ENCODE measurements around the gene TRIM37. TPM values are rescaled to one million over a fixed set of nuclear protein-coding genes. Genes with fewer than 3 reads are reported as not detected.

TRIM37 gene
- total and polyA plus RNA-seq, 2 donors (not counting 1 experiment from before 2014, with no cell fraction given): 5.1 to 28.3 TPM

DNA sequence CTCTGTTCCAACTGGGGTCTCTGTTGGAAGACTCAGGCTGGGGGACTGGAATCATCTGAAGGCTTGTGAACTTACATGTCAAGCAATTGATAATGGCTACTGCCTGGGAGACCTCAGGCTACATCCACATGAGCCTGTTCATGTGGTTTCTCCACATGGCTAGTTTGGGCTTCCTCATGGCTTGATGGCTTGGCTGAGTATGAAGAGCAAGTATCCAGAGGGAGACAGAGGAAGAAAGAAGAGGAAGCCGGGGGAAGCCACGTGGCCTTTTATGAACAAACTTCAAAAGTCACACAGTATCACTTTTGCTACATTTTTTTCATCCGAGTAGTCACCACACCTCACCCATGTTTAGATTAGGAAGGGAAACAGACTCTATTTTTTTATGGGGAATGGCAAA lies 158.9 kb downstream of the TRIM37 start:
- Histone ChIP-seq H3K36me3 (replicated peaks in 1 of 2; ENCODE audit: control extremely low read depth in 1 of 2, control insufficient read depth in 1 of 2, extremely low read depth in 1 of 2, insufficient read depth in 2 of 2, low read length in 1 of 2) (no peaks in the 10 kb centered on the region), H3K79me2 (ENCODE audit: control insufficient read depth, insufficient read depth, low read length) (no peaks in the 10 kb centered on the region), H3K9ac (ENCODE audit: low read length) (no peak overlapping the region), H3K27ac (ENCODE audit: low read length in 2 of 2) (no peak overlapping the region), H3K4me3 (ENCODE audit: control extremely low read depth in 1 of 5, extremely low read depth in 1 of 5, insufficient read depth in 1 of 5, low read depth in 2 of 5, low read length in 4 of 5) (no peak overlapping the region), H3K9me3 (ENCODE audit: control extremely low read depth in 1 of 3, control insufficient read depth in 2 of 3, insufficient read depth in 1 of 3, low read length in 2 of 3) (peaks cover 12 to 29% (median 27%) of the 10 kb centered on the region in 3 donors), H3K4me1 (ENCODE audit: control insufficient read depth in 2 of 2, insufficient read depth in 2 of 2, low read length in 2 of 2) (peaks cover 0 to 4% of the 10 kb centered on the region in 2 donors), H3K27me3 (replicated peaks in 1 of 4; ENCODE audit: control extremely low read depth in 1 of 4, control insufficient read depth in 3 of 4, insufficient read depth in 4 of 4, low read length in 3 of 4) (no peaks in the 10 kb centered on the region), H4K20me1 (ENCODE audit: control insufficient read depth, insufficient read depth, low read length, poor library complexity, severe bottlenecking) (no peaks in the 10 kb centered on the region), H2AFZ (ENCODE audit: insufficient read depth, low read depth, low read length, poor library complexity, severe bottlenecking) (no peak overlapping the region), H3K4me2 (replicated peaks; ENCODE audit: low read depth, low read length, poor library complexity, severe bottlenecking) (no peak overlapping the region)
- WGBS (ENCODE audit: insufficient coverage): no CpG with 5 or more reads among the region's 3 CpGs
- DNase-seq (no peak), ATAC-seq (ENCODE audit: low read depth) (no peak)
- Mint-ChIP-seq H3K9me3 (ENCODE audit: insufficient read depth) (peaks cover 14% of the 10 kb centered on the region), H3K27ac (no peak overlapping the region), H3K4me1 (peaks cover 3% of the 10 kb centered on the region), H3K27me3 (no peaks in the 10 kb centered on the region), H3K4me3 (no peak overlapping the region)
- intact Hi-C loops (cut with micrococcal nuclease): no loop called here
- ChIA-PET POLR2A (no interaction called here), CTCF (no interaction called here)
- TF ChIP-seq, protein P1, sequence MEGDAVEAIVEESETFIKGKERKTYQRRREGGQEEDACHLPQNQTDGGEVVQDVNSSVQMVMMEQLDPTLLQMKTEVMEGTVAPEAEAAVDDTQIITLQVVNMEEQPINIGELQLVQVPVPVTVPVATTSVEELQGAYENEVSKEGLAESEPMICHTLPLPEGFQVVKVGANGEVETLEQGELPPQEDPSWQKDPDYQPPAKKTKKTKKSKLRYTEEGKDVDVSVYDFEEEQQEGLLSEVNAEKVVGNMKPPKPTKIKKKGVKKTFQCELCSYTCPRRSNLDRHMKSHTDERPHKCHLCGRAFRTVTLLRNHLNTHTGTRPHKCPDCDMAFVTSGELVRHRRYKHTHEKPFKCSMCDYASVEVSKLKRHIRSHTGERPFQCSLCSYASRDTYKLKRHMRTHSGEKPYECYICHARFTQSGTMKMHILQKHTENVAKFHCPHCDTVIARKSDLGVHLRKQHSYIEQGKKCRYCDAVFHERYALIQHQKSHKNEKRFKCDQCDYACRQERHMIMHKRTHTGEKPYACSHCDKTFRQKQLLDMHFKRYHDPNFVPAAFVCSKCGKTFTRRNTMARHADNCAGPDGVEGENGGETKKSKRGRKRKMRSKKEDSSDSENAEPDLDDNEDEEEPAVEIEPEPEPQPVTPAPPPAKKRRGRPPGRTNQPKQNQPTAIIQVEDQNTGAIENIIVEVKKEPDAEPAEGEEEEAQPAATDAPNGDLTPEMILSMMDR (IDR thresholded peaks at IDR 0.05): no peak
- TF ChIP-seq EZH2 (IDR thresholded peaks at IDR 0.05; ENCODE audit: borderline replicate concordance, insufficient read depth, low read depth, low read length, poor library complexity, severe bottlenecking): no peak

DNA sequence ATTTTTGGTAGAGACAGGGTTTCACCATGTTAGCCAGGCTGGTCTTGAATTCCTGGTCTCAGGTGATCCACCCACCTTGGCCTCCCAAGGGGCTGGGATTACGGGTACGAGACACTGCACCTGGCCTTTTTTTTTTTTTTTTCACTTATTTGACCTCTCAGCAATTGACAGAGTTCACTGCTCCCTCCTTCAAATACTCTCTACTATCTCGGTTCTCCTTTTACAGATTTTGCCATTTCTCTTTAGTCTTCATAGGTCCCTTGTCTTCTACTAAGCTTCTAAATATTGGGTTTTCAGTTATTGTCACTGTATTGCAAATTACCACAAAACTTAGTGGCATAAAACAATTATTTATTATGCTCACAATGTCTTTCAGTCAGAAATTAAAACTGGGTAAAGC lies 159.3 kb downstream of the TRIM37 start:
- H3K4me3 Mint-ChIP-seq: no peak overlapping the region
- WGBS (ENCODE audit: insufficient coverage): 81% methylated on average over 2 of the region's 3 CpGs
- no peak overlapping the region for H3K27ac Mint-ChIP-seq
- DNase-seq: no peak
- H3K9ac ChIP-seq (ENCODE audit: low read length): no peak overlapping the region
- peaks cover 14% of the 10 kb centered on the region for H3K9me3 Mint-ChIP-seq (ENCODE audit: insufficient read depth)
- H3K36me3 ChIP-seq (replicated peaks in 1 of 2; ENCODE audit: control extremely low read depth in 1 of 2, control insufficient read depth in 1 of 2, extremely low read depth in 1 of 2, insufficient read depth in 2 of 2, low read length in 1 of 2): no peaks in the 10 kb centered on the region
- CTCF ChIA-PET: no interaction called here
- no peak overlapping the region for H3K4me3 ChIP-seq (ENCODE audit: control extremely low read depth in 1 of 5, extremely low read depth in 1 of 5, insufficient read depth in 1 of 5, low read depth in 2 of 5, low read length in 4 of 5)
- POLR2A ChIA-PET: no interaction called here
- peaks cover 12 to 29% (median 24%) of the 10 kb centered on the region in 3 donors for H3K9me3 ChIP-seq (ENCODE audit: control extremely low read depth in 1 of 3, control insufficient read depth in 2 of 3, insufficient read depth in 1 of 3, low read length in 2 of 3)
- H3K4me1 ChIP-seq (ENCODE audit: control insufficient read depth in 2 of 2, insufficient read depth in 2 of 2, low read length in 2 of 2): peaks cover 0 to 4% of the 10 kb centered on the region in 2 donors
- H2AFZ ChIP-seq (ENCODE audit: insufficient read depth, low read depth, low read length, poor library complexity, severe bottlenecking): no peak overlapping the region
- H3K4me2 ChIP-seq (replicated peaks; ENCODE audit: low read depth, low read length, poor library complexity, severe bottlenecking): no peak overlapping the region
- H3K79me2 ChIP-seq (ENCODE audit: control insufficient read depth, insufficient read depth, low read length): no peaks in the 10 kb centered on the region
- H3K27me3 Mint-ChIP-seq: no peaks in the 10 kb centered on the region
- no peak for ATAC-seq (ENCODE audit: low read depth)
- H3K27ac ChIP-seq (ENCODE audit: low read length in 2 of 2): no peak overlapping the region
- intact Hi-C loops (cut with micrococcal nuclease): no loop called here
- H3K27me3 ChIP-seq (replicated peaks in 1 of 4; ENCODE audit: control extremely low read depth in 1 of 4, control insufficient read depth in 3 of 4, insufficient read depth in 4 of 4, low read length in 3 of 4): no peaks in the 10 kb centered on the region
- no peaks in the 10 kb centered on the region for H4K20me1 ChIP-seq (ENCODE audit: control insufficient read depth, insufficient read depth, low read length, poor library complexity, severe bottlenecking)
- TF ChIP-seq, protein P1 (IDR thresholded peaks at IDR 0.05): no peak
- peaks cover 3% of the 10 kb centered on the region for H3K4me1 Mint-ChIP-seq

Data from B cell (primary cell).